Measurements from ENCODE around the gene PLA2G12B. TPM values are rescaled to one million over a fixed set of nuclear protein-coding genes. Genes with fewer than 3 reads are reported as not detected.

Gene PLA2G12B
- total RNA-seq, 3 donors from 2014 or later (not counting 1 experiment from before 2014, with no cell fraction given), result not detected

DNA sequence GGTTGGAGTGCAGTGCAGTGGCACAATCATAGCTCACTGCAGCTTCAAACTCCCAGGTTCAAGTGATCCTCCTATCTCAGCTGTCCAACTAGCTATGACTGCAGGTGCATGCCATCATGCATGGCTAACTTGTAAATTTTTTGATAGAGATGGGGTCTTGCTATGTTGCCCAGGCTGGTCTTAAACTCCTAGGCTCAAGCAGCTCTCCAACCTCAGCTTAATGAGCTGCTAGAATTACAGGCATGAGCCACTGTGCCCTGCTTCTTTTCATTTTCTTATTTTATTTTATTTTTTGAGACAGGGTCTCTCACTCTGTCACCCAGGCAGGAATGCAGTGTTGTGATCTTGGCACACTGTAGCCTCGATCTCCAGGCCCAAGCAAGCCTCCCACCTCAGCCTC is 7.6 kb downstream of the PLA2G12B start:
- no peak overlapping the region for H3K4me3 ChIP-seq (ENCODE audit: low read length)
- WGBS (ENCODE audit: insufficient coverage), result 87% methylated on average over 1 of the region's 1 CpG
- Mint-ChIP-seq H3K9me3 (no peaks in the 10 kb centered on the region), H3K4me3 (no peak overlapping the region), H3K27ac (no peak overlapping the region), H3K27me3 (ENCODE audit: low read depth in 2 of 2) (peaks cover 9 to 18% of the 10 kb centered on the region in 2 donors), H3K36me3 (no peaks in the 10 kb centered on the region), H3K4me1 (peaks cover 6 to 7% of the 10 kb centered on the region in 2 donors)
- intact Hi-C loops (cut with micrococcal nuclease), result no loop called here
- no peaks in the 10 kb centered on the region for H3K27me3 ChIP-seq (ENCODE audit: control insufficient read depth, insufficient read depth, low read length)
- H3K27ac ChIP-seq (ENCODE audit: low read length), result no peak overlapping the region
- TF ChIP-seq, protein P1, sequence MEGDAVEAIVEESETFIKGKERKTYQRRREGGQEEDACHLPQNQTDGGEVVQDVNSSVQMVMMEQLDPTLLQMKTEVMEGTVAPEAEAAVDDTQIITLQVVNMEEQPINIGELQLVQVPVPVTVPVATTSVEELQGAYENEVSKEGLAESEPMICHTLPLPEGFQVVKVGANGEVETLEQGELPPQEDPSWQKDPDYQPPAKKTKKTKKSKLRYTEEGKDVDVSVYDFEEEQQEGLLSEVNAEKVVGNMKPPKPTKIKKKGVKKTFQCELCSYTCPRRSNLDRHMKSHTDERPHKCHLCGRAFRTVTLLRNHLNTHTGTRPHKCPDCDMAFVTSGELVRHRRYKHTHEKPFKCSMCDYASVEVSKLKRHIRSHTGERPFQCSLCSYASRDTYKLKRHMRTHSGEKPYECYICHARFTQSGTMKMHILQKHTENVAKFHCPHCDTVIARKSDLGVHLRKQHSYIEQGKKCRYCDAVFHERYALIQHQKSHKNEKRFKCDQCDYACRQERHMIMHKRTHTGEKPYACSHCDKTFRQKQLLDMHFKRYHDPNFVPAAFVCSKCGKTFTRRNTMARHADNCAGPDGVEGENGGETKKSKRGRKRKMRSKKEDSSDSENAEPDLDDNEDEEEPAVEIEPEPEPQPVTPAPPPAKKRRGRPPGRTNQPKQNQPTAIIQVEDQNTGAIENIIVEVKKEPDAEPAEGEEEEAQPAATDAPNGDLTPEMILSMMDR (IDR thresholded peaks at IDR 0.05), result no peak
- H3K9me3 ChIP-seq (ENCODE audit: control insufficient read depth, insufficient read depth, low read length), result no peaks in the 10 kb centered on the region
- H3K4me1 ChIP-seq (ENCODE audit: control insufficient read depth, insufficient read depth, low read length), result peaks cover 6% of the 10 kb centered on the region
- ATAC-seq, result no peak
- no peak for DNase-seq
- no peaks in the 10 kb centered on the region for H3K36me3 ChIP-seq (ENCODE audit: control insufficient read depth, insufficient read depth, low read length)

DNA sequence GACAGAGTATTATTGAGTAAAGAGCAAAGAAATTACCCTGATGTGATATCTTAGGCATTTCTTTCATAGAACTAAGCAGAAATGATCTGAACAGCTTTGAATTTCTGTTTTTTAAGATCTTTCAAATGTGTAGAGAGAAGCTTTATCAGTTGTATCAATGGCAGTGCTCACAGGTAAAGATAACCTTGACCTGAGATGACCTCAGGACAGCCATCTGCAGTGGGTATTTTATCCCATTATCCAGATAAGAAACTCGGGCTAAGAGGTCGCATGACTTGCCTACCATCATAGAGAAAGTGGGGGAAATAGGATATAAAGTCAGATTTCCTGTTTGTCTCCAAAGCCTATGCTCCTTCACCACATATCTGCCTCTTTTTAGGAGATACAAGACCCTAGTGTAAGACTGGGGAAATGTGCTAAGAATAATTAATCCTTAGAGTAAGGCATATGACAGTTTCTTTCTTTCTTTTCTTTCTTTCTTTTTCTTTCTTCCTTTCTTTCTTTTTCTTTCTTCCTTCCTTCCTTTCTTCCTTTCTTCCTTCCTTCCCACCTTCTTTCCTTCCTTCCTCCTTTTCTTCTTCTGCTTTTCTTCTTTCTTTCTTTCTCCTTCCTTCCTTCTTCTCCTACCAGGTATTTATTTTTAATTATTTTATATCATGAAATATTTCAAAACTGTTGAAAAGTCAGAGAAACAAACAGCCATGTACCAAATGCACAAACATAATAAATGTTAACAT is 10.9 kb downstream of the PLA2G12B start:
- TF ChIP-seq, protein P1 (IDR thresholded peaks at IDR 0.05), result no peak
- WGBS (ENCODE audit: insufficient coverage), result no CpG with 5 or more reads among the region's 2 CpGs
- peaks cover 17 to 18% of the 10 kb centered on the region in 2 donors for H3K4me1 Mint-ChIP-seq
- ATAC-seq, result no peak
- Histone ChIP-seq H3K27ac (ENCODE audit: low read length) (no peak overlapping the region), H3K27me3 (ENCODE audit: control insufficient read depth, insufficient read depth, low read length) (no peaks in the 10 kb centered on the region), H3K9me3 (ENCODE audit: control insufficient read depth, insufficient read depth, low read length) (no peaks in the 10 kb centered on the region), H3K4me3 (ENCODE audit: low read length) (no peak overlapping the region), H3K36me3 (ENCODE audit: control insufficient read depth, insufficient read depth, low read length) (no peaks in the 10 kb centered on the region), H3K4me1 (ENCODE audit: control insufficient read depth, insufficient read depth, low read length) (peaks cover 8% of the 10 kb centered on the region)
- H3K27ac Mint-ChIP-seq, result no peak overlapping the region
- no peak overlapping the region for H3K4me3 Mint-ChIP-seq
- intact Hi-C loops (cut with micrococcal nuclease), result no loop called here
- peaks cover 9 to 18% of the 10 kb centered on the region in 2 donors for H3K27me3 Mint-ChIP-seq (ENCODE audit: low read depth in 2 of 2)
- no peaks in the 10 kb centered on the region for H3K9me3 Mint-ChIP-seq
- no peak for DNase-seq
- no peaks in the 10 kb centered on the region for H3K36me3 Mint-ChIP-seq

DNA sequence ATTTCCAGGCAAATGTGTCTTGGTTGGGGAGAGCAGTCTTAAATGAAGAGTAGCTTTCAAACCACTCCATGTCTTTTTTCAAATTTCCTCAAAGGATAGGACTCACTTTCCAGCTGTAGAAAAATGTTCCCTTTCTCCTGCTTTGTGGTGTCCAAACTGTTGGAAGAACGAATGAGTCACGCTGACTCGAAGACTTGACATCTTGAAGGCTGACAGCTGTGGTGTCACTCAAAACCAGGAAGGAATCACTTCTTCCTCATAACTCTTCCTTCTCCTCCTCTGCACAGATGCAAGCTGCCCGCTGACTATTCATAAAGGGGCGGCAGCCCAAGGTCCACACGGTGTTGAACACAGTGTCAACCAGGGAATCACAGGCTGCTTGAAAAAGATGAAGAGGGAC is 19.2 kb downstream of the PLA2G12B start:
- no peak overlapping the region for H3K27ac Mint-ChIP-seq
- H3K4me3 Mint-ChIP-seq, result no peak overlapping the region
- H3K27me3 Mint-ChIP-seq (ENCODE audit: low read depth in 2 of 2), result peaks cover 0 to 11% of the 10 kb centered on the region in 2 donors
- Histone ChIP-seq H3K9me3 (ENCODE audit: control insufficient read depth, insufficient read depth, low read length) (no peaks in the 10 kb centered on the region), H3K4me3 (ENCODE audit: low read length) (no peak overlapping the region), H3K27ac (ENCODE audit: low read length) (no peak overlapping the region), H3K36me3 (ENCODE audit: control insufficient read depth, insufficient read depth, low read length) (no peaks in the 10 kb centered on the region), H3K4me1 (ENCODE audit: control insufficient read depth, insufficient read depth, low read length) (no peaks in the 10 kb centered on the region), H3K27me3 (ENCODE audit: control insufficient read depth, insufficient read depth, low read length) (no peaks in the 10 kb centered on the region)
- H3K36me3 Mint-ChIP-seq, result no peaks in the 10 kb centered on the region
- intact Hi-C loops (cut with micrococcal nuclease), result no loop called here
- TF ChIP-seq, protein P1 (IDR thresholded peaks at IDR 0.05), result no peak
- H3K4me1 Mint-ChIP-seq, result no peaks in the 10 kb centered on the region
- DNase-seq (no peak), ATAC-seq (no peak)
- WGBS (ENCODE audit: insufficient coverage), result 90% methylated on average over 6 of the region's 6 CpGs
- no peaks in the 10 kb centered on the region for H3K9me3 Mint-ChIP-seq

Data from natural killer cell (primary cell).